Hepatocyte (in vitro differentiated cells): ENCODE results near the gene DENND4C.
"Not testable (repeated sequence)": the region's sequence is repeated elsewhere in the genome, so short reads cannot be mapped to it uniquely, and the experiment has no call there.

Source experiments
- EZH2 ChIP-seq: fragments of 200-600 bp; sonication (generic); IDR thresholded peaks from 2 replicates; pipeline ENCODE4 v1.6.1; 2016; ENCODE audit warnings: antibody characterized with exemption, mild to moderate bottlenecking, borderline replicate concordance
- TF ChIP-seq, protein P1 (sequence below): fragments of 200-600 bp; sonication (generic); IDR thresholded peaks from 2 replicates; pipeline ENCODE4 v1.5.1; 2016; ENCODE audit warnings: antibody characterized with exemption, mild to moderate bottlenecking; ENCODE audit not compliant: poor library complexity

- TF ChIP-seq, protein P1, sequence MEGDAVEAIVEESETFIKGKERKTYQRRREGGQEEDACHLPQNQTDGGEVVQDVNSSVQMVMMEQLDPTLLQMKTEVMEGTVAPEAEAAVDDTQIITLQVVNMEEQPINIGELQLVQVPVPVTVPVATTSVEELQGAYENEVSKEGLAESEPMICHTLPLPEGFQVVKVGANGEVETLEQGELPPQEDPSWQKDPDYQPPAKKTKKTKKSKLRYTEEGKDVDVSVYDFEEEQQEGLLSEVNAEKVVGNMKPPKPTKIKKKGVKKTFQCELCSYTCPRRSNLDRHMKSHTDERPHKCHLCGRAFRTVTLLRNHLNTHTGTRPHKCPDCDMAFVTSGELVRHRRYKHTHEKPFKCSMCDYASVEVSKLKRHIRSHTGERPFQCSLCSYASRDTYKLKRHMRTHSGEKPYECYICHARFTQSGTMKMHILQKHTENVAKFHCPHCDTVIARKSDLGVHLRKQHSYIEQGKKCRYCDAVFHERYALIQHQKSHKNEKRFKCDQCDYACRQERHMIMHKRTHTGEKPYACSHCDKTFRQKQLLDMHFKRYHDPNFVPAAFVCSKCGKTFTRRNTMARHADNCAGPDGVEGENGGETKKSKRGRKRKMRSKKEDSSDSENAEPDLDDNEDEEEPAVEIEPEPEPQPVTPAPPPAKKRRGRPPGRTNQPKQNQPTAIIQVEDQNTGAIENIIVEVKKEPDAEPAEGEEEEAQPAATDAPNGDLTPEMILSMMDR = not testable (repeated sequence)
- TF ChIP-seq EZH2 = not testable (repeated sequence)
These were observed 37.0 kb upstream of the DENND4C start for GRCh38 chr9:19193358-19193973.
